ENCODE measurements around the gene FASTKD3.

The FASTKD3 gene

GRCh38 chr5:7877851-7878250 is 9.0 kb upstream of the FASTKD3 start:
- no peak for FAIRE-seq

DNA sequence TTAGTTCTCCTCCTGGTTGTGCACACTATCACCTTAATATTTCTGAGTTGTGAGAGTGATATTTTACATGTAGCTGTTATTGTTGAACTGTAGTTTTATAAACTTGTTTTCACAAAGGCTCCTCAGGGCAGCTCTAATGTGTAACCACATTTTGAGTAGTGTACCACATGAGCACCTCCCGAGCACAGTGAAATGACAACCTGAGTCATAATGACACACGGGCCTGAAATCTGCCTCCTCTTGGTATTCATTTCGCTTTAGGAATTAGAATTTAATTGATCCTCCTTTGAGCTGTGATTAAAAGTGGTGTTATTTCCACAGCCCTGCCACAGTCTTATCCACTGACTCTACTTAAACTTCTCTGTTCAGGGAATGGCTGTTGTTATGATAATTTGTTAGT is 8.0 kb upstream of the FASTKD3 start:
- FAIRE-seq, result no peak

DNA sequence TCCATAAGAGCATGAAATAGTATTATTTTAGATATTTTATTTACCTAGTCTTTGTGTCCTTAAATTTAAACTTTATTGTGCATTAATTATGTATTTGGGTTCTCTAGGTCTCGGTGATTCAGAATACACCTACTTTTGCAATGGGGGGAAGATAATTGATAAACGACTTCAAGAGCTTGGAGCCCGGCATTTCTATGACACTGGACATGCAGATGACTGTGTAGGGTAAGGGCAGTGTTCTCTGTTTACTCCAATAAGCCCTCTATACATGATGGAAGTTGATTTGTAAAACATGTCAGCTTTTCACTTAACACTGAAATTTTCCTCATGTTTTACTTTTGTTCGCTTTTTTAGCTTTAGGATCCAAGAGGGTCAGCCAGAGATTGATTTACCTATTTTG is 6.3 kb upstream of the FASTKD3 start:
- no peak for FAIRE-seq

- FAIRE-seq, result no peak
Observed at GRCh38 chr5:7874639-7875038, 5.8 kb upstream of the FASTKD3 start.

DNA sequence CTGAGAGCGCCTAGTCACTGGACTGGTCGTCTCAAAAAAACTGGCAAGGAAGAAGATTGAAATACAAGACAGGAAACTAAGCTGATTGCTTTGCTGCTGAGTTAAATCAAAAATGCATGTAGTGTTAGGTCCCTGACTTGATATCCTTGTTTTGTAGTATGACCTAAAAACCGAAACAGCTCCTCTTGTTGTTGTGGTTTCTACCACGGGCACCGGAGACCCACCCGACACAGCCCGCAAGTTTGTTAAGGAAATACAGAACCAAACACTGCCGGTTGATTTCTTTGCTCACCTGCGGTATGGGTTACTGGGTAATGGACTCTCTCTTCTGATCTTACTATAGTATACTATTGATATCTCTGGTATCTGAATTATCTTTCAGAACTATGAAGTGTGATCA is 4.4 kb upstream of the FASTKD3 start:
- no peak for FAIRE-seq

DNA sequence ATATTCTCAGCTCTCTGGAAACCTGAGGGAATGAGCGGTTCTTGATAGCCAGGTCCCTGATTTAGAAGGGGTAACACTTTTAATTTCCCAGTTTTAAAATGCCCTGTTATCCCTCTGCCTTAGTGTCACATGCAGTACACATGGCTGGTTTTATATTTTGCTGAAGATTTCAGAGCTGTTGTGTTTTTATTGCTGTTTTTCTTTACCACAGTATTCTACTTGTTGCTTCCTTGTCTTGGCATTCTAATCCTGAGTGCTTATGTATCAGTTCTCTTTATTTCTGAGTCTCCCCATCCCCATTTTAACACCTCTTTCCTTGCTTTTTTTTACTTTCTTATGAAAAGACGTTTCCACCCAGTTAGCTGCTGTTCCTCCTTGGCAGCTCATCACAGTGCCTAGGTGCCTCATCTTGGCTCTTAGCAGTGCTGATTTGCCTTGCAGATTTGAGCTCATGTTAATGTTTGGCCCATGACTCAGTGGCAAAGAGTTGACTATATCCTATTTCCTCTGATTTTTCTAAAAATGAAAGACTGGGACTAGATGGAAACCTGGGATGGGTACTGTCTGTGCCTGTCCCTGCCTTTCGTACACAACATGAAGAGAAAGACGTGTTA is 3.8 kb upstream of the FASTKD3 start:
- FAIRE-seq, result no peak

DNA sequence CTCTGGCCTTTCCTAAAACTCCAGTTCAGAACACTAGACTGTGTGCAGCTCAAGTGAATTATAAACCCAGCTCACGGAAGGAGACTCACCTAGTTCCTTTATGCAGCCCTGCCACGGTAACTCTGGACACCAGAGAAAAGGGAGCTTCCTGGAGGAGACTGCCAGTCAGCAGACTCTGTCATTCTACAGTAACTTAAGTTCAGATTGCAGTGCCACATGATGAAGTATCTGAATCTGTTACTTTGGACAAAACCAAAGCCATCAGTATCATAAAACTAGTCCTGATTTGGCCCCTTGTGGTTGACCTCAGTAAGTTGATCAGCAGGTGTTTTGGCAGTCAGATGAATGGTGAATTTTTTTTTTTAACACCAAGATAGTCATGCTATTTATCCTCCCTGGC is 2.8 kb upstream of the FASTKD3 start:
- FAIRE-seq, result no peak

DNA sequence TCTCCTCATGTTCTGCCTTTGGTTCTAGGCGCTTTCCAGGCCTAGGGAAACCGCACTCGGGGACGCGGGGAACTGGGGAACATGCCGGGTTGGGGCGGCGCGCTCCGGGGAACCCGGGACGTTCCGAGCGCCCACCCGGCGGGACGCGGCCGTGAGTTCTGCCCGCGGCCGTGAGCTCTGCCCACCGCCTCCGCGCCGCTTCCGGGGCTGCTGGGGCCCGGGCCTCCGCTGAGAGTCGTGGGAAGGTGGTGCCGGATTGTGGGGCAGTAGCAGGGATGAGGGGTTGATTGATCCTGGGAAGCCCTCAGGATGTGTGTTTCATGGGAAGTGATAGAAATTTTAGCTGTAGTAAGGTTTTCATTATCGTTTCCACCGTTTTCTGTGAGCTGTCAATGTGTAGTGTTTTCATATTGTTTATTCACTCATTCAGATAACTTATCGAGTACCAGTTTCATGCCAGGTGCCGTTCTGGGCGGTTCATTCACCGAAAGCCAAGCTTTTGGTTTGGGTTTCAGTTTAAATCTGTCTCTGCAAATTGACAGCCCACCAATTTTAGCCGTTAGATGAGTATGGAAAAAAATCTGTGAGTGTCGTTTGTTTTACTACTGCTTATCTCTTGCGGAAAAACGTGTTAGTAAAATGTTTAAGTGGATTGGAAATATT is 774 bp upstream of the FASTKD3 start:
- FAIRE-seq, result no peak

DNA sequence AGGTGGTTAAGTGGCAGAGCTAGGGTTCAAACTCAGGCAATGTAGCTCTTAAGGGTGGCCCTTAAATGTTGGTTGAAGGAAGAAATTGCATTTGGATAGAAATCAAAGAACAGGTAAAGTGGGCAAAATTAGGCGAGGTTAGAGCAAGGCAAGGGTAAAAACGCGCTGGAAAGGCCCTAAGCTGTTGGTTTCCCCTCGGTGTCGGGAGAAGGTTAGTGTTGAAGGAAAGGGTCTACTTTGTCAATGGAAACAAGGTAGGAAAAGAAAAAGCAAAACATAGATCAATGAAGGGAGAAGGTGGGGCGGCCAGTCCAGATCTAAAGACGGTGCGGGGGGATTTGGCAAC is 431 bp downstream of the FASTKD3 start:
- FAIRE-seq, result no peak

DNA sequence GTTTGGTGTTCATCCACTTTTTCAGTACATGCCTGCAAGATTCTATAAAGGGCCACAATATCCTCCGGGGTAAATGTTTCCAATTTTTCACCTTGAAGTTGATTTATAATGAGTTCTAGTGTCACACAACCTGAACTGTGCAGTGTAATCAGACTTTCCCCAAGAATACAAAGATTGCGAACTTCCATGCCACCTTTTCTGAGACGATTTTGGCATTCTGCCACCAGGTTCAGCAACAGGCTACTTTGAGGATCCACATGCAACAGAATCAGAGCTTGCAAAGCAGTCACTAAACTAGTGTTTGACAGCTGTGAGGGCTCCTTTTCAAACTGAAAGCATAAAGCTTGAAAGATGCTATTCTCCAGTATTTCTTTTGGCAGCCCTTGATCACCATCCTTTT is 1.6 kb downstream of the FASTKD3 start:
- FAIRE-seq, result no peak

DNA sequence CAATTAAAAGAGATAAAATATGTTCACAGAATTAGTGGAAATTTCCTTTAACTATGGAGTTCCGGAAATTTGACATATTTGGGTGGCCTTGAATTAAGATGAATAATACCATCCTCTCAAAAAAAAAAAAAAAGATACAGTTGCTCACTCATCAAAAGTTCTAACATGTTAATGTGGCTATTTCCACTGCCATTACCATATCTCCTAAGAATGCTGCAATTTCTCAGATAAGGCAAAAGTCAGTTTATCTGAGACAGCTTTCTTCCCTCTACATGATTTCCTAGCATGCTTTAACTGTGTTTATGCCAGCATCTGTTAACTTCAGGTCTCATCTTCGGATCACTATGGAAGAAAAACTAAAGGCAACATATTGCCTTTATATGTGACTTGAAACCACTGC is 2.6 kb downstream of the FASTKD3 start:
- no peak for FAIRE-seq

- FAIRE-seq, result no peak
Observed at GRCh38 chr5:7857926-7858632, 10.8 kb downstream of the FASTKD3 start.

DNA sequence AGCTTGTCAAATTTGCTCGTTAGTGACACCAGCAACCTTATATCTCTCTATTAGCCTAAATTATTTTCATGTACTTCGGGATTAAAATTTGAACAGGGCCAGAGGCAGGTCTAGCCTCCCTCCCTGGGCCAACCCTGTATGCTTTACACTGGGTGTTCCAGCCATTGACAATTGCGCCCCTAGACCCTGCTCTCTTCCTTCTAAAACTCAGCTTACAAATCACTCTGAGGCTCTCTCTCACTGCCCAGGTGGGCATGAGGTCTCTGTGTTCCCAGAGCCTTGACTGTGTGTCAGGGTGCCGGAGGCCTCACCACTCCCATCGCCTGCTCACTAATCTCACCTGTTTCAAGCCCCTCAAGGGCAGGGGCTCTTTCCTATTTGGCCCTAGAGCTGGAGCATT is 11.5 kb downstream of the FASTKD3 start:
- FAIRE-seq, result no peak

DNA sequence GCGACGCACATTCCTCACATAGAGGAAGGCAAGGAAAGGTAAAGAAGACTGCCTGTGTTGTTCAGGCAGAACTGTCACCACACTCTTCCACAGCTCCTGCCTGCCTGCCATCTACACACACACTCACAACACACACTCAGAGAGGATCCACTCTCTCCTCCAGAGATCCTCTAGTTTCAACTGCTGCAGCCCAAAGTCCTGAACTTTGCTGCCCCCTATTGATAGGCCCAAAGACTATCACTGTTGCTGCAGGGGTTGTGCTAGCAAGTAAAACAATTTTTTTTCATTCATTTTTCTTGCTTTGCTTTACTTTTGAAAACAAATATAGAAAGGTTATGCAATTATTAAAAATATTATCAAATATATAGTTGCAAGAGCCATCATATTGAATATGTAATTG is 12.0 kb downstream of the FASTKD3 start:
- FAIRE-seq, result peak; percentile 29

DNA sequence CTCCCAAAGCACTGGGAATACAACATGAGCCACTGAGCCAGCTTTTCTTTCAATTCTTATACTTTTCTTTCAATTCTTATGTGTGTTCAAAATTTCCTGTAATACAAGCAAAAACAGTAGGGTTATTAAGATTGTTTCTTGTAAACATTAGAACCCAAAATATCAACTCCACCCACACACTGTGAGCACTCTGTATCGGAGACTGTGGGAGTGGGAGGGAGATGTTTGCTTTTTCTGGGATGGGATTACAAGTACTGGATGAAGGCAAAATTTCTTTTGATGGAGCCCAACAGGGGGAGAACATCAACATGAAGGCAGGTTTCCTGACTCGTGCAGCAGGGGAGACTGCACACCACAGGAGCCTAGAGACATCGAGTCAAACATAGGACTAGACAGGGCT is 13.2 kb downstream of the FASTKD3 start:
- no peak for FAIRE-seq

GRCh38 chr5:7852988-7853387 is 15.8 kb downstream of the FASTKD3 start:
- FAIRE-seq, result no peak

GRCh38 chr5:7852542-7852941 is 16.3 kb downstream of the FASTKD3 start:
- no peak for FAIRE-seq

- FAIRE-seq, result no peak
Observed at GRCh38 chr5:7851617-7852289, 17.1 kb downstream of the FASTKD3 start.

DNA sequence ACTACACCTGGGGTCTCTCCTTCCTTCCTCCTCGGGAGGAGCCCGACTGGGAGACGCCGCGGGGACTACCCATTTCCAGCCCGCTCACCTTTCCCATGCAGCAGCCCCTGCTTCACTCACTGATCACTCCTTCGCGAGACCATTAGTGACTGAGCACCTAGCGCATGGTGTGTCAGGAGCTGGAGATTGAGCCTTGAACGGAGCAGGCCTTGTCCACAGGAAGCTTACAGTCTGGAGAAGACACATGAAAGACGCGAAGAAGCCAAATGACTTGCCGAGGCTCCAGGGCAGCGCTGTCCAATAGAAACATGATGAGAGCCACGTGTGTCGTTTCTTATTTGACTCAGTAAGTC is 17.6 kb downstream of the FASTKD3 start:
- no peak for FAIRE-seq

- FAIRE-seq, result no peak
Observed at GRCh38 chr5:7850395-7851239, 18.2 kb downstream of the FASTKD3 start, which contains the start of gene CFAP90. TSS of gene CFAP90 (minus strand) at chr5:7851133. CDS start at chr5:7851021, 112 bp downstream.

- FAIRE-seq, result no peak
Observed at GRCh38 chr5:7849681-7850394, 19.0 kb downstream of the FASTKD3 start.

- no peak for FAIRE-seq
Observed at GRCh38 chr5:7848296-7848695, 20.5 kb downstream of the FASTKD3 start.
